Keratinocyte (primary cell): ENCODE results near the gene SLC44A5.

Experiments used
- EZH2 ChIP-seq: IDR thresholded peaks from one replicate; pipeline ENCODE4 v1.6.1; 2012; ENCODE audit warnings: inconsistent platforms, mild to moderate bottlenecking, low read length, moderate library complexity
- TF ChIP-seq, protein P1 (sequence below), 3 experiments: IDR thresholded peaks in 1 of 3; conservative IDR thresholded peaks in 1 of 3; optimal IDR thresholded peaks in 1 of 3; 2 replicates in 2 of 3; 3 replicates in 1 of 3; pipeline versions ENCODE3 to v1.5.1; 2011; ENCODE audit warnings: low read length in 3 of 3, mild to moderate bottlenecking in 3 of 3, moderate library complexity in 2 of 3, control low read depth in 1 of 3, inconsistent platforms in 1 of 3; ENCODE audit not compliant: insufficient read depth in 2 of 3; ENCODE audit errors: extremely low read depth in 1 of 3

DNA sequence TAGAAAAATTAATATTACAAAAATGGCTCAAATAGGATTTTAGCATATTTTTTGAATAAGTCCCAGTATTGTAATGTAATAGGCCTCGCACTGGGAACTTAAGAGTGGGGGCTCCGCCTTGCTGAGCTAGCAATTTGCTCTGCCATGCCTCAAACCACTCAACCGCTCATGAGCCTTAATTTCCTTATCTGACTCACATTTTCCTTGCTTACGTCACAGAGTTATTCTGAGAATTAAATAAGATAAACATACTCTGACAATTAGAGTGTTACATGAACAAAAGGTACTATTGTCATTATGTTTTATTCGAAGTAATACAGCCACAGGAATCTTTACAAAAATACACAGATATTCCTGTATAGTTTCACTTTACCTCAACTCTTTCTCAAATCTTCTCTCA lies 108.1 kb downstream of the SLC44A5 start:
- TF ChIP-seq, protein P1, sequence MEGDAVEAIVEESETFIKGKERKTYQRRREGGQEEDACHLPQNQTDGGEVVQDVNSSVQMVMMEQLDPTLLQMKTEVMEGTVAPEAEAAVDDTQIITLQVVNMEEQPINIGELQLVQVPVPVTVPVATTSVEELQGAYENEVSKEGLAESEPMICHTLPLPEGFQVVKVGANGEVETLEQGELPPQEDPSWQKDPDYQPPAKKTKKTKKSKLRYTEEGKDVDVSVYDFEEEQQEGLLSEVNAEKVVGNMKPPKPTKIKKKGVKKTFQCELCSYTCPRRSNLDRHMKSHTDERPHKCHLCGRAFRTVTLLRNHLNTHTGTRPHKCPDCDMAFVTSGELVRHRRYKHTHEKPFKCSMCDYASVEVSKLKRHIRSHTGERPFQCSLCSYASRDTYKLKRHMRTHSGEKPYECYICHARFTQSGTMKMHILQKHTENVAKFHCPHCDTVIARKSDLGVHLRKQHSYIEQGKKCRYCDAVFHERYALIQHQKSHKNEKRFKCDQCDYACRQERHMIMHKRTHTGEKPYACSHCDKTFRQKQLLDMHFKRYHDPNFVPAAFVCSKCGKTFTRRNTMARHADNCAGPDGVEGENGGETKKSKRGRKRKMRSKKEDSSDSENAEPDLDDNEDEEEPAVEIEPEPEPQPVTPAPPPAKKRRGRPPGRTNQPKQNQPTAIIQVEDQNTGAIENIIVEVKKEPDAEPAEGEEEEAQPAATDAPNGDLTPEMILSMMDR (optimal IDR thresholded peaks at IDR 0.05 in 1 of 3, IDR thresholded peaks at IDR 0.05 in 1 of 3, conservative IDR thresholded peaks at IDR 0.05 in 1 of 3; ENCODE audit: extremely low read depth in 1 of 3, insufficient read depth in 2 of 3, low read length in 3 of 3), result no peak
- TF ChIP-seq EZH2, result no peak
